Posterior vena cava (tissue), 2 donors: ENCODE measurements around the gene TBC1D22A. TPM values are rescaled to one million over a fixed set of nuclear protein-coding genes. Genes with fewer than 3 reads are reported as not detected.
A peak's percentile ranks its signal among the peaks of the same experiment; 100 is the strongest.

Source experiments
- DNase-seq: peaks from one replicate; pipeline ENCODE4 v3.0.0-alpha.2; 2020; ENCODE audit warnings: low spot score
- intact Hi-C, 2 donors: fragments of 100-400 bp; cut with DNase I; formaldehyde crosslinking; loops; one replicate each; pipeline versions ENCODE4 v1.14.1 to v1.14.2; 2022 to 2023
- total RNA-seq, 2 donors: library from RNA; stranded (reverse); fragmentation: NEBNext Ultra II Directional; extraction: Animal tissue kit (Norgen Biotek cat#: 25700); gene quantifications; one replicate each; pipeline ENCODE4 v1.2.1, GENCODE V29; 2021
- donor health status: DM: yes; HTN: yes; CAD: no.
- donor health status: DM: yes; HTN: yes; CAD: no.

TBC1D22A gene
- total RNA-seq, 2 donors from 2014 or later: 19.3 to 21.7 TPM

- intact Hi-C loops: no loop called here
These were observed 204.0 kb downstream of the TBC1D22A start for GRCh38 chr22:46966495-46966845.

GRCh38 chr22:46966846-46967245 is 204.4 kb downstream of the TBC1D22A start:
- intact Hi-C loops: no loop called here
- peak; percentile 32 for DNase-seq

More at GRCh38 chr22:46966495-46966845, 204.0 kb downstream of the TBC1D22A start:
- no peak for DNase-seq

DNA sequence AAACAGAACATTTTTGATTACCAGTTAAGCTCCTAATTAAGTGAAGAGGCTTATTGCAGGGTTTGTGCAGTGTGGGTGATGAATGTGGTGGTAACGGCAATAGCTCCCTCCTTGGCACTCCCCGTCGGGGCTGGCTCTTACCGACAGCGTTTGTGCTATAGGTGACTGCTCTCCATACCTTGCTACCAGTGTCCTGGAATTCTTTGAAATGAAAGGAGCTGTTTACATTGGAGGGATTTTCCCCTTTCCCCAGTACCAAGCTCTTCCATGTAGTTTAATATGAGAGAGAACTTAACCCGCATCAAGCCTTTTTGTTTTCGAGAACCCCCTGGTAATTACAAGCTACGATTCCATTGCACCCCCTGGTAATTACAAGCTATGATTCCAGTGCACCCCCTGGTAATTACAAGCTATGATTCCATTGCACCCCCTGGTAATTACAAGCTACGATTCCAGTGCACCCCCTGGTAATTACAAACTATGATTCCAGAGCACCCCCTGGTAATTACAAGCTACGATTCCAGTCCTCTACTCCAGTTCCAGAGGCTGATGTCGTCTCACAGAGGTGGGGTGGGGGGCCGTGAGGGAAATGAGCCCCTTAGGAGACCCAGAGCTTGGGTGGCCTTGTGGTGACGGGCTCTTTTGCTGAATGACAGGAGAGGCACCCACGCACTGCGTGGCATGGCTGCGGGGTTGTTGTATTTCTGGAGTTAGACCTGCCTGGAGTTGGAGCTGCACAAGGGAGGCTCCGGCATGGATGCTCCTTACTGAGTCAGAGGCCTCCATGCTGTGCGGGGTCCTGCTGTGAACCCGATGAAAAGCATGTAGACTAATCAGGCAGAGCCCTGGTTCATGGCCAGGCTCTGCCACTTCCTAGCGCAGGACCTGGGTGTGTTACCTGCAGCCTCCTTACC is 205.3 kb downstream of the TBC1D22A start:
- intact Hi-C loops: no loop called here
- DNase-seq: peak; percentile 32

GRCh38 chr22:46968359-46968740 is 205.9 kb downstream of the TBC1D22A start:
- DNase-seq: peak; percentile 66
- intact Hi-C loops: no loop called here

DNA sequence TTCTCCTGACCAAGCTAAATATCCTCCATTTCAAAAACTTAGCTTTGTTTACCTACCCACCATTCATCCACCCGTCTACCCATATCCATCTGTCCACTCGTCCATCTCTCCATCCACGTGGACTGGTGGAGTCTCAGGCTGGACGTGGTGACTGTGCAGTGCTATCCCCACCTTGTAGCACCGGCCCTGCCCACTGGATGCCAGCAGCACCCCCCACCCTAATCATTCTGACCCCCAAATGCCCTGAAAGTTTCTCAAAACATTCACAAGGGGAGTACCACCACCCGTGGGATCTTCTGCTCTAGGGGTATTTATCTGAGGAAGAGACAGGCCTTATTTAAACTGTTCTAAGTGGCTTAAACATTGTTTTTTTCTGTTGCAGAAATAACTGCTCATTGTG is 206.4 kb downstream of the TBC1D22A start:
- intact Hi-C loops: no loop called here
- DNase-seq: peak; percentile 51

DNA sequence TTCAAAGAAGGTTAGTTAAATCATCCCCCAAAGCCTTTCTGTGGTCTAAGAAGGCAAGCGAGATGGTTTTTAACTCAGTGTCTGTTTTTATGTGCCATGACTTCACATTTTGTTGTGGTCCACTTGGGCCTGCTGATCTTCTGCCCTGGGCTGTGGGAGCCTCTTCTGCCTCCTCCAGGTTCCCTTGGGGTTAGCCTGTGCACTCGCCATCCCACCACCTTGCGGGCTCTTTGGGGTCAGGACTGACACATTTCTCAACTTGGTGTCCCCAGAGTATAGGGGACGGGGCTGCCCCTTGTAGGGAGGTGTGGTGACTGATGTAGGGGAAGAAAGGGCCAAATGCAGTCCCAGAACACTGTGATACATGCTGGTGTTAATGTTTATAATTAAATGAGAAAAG is 207.0 kb downstream of the TBC1D22A start:
- intact Hi-C loops: no loop called here
- DNase-seq: peak; percentile 32

DNA sequence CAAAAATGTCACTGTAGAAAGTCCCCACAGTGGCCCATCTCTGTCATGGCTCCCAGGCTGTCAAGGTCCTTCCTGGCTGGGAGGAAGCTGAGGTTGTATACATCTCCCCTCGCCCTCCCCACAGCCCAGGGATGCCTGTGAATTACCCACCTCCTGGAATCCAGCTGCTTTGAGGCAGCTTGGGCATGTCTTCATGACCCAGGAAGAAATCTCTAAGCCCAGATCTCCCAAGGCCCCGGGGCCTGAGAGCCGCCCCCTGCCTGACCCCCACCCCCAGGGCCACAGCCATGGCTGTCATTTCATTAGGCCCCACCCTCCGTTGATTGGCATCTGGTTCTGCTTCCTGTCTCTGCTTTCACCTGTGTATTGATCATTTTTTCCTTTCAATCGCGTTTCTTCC is 207.5 kb downstream of the TBC1D22A start:
- intact Hi-C loops: no loop called here
- peak; percentile 25 for DNase-seq

DNA sequence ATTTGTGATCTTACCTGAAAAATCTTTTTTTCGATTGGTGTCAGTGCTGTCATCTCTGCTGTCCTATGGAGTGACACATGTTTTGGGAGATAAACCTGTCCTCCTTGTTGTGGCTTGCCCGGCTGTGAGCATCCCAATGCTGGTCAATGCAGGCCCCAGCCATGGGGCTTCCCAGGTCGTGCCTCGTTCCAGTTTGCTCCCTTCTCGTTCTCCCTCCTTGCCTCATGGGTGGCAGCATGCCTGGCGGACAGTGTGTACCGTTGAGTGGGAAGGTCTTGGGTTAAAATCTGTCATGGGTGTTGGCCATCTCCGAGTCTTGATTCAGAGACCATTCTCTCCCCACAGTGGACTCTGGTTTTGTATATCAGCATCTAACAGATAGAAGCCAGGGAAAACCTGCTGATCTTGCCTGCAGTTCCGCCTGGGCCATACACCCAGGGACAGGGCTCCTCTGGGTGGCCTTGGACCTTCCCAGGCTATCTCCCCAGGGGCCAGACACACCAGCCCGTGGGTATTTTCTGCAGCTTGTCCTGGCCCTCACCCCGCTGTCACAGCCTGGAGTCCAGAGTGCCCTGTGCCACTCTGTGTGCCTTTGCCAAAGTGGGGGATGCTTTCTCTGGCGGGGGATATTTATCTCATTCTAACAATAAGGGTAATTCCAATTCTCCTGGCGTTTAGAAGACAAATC is 208.1 kb downstream of the TBC1D22A start:
- intact Hi-C loops: no loop called here
- DNase-seq: peak; percentile 76

GRCh38 chr22:46971099-46971763 is 208.8 kb downstream of the TBC1D22A start:
- intact Hi-C loops: no loop called here
- DNase-seq: peak; percentile 82

DNA sequence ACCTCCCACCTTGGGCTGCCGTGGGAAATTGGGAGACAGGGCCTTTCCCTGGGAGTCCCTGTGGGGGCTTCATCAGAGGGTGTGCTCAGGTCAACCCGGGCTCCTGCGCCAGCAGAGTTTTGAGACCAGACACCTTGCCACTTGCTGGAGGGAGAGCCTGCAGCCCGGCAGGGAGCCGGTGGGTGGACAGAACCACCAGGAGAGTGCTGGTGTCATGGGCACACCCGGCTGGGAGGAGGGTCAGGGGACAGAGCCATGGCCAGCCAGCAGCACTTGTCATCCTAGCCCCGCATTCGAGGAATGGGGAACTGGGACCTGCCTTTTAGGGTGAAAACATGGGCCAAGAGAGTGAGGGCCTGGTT is 209.3 kb downstream of the TBC1D22A start:
- DNase-seq: no peak
- intact Hi-C loops: no loop called here

- intact Hi-C loops: no loop called here
These were observed 209.8 kb downstream of the TBC1D22A start for GRCh38 chr22:46972256-46972655.

GRCh38 chr22:46972901-46973831 is 210.7 kb downstream of the TBC1D22A start:
- intact Hi-C loops: no loop called here
- DNase-seq: peak; percentile 38

More at GRCh38 chr22:46972256-46972655, 209.8 kb downstream of the TBC1D22A start:
- peak; percentile 81 for DNase-seq

DNA sequence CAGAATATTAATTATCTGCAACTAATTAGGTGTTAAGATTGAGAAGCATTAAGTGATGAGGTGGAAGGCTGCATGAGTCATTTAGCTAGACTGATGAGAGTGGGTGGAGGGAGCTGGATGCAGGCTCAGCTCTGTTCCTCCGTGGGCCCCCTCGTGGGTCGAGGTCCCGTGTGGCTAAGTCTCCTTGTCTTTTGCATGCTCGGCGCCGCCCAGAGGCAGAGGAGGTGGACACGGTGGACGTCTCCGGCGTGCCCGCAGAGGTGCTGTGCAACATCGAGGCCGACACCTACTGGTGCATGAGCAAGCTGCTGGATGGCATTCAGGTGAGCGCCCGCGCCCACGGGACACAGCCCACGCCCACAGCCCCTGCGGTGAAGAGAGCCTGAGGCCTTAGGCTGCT is 211.6 kb downstream of the TBC1D22A start:
- intact Hi-C loops: no loop called here
- no peak for DNase-seq

GRCh38 chr22:46974631-46975585 is 212.5 kb downstream of the TBC1D22A start:
- intact Hi-C loops: no loop called here
- peak; percentile 58 for DNase-seq

DNA sequence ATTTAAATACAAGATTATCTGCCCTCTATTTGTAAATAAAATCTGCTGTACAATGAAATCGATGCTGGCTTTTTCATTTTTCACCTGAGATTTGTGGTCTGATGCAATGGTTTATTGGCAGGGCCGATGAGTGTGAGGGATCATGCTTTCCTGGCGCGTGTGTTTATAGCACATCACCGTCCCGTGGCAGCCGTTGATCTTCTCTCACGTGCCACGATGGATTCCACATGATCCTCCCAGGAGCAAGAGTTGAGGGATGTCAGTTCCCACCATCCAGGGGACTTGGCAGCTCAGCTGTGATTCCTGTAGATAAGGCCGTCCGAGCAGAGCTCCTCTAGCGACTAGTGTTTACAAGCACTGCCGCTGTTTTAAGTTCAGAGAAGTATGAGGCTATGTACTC is 213.7 kb downstream of the TBC1D22A start:
- intact Hi-C loops: no loop called here
- peak; percentile 26 for DNase-seq

- peak; percentile 48 for DNase-seq
- intact Hi-C loops: no loop called here
These were observed 214.1 kb downstream of the TBC1D22A start for GRCh38 chr22:46976598-46976997.

- DNase-seq: peak; percentile 58
- intact Hi-C loops: no loop called here
These were observed 215.3 kb downstream of the TBC1D22A start for GRCh38 chr22:46977656-46978343.
